D721Med (cell line): ENCODE results near the gene ADAT2.

ENCODE experiments used
- DNase-seq: peaks from one replicate; pipeline ENCODE4 v3.0.0; 2011; ENCODE audit warnings: low spot score; ENCODE audit not compliant: insufficient read length
- FAIRE-seq: peaks from 2 replicates; lab custom pipeline; 2011; peaks lifted over from hg19 to GRCh38; lab: Jason Lieb, UNC
- TF ChIP-seq, protein P1 (sequence below): IDR thresholded peaks from 2 replicates; pipeline ENCODE4 v1.5.1; 2012; ENCODE audit warnings: mild to moderate bottlenecking, control low read depth; ENCODE audit not compliant: insufficient read depth; ENCODE audit errors: missing control alignments

Gene ADAT2

DNA sequence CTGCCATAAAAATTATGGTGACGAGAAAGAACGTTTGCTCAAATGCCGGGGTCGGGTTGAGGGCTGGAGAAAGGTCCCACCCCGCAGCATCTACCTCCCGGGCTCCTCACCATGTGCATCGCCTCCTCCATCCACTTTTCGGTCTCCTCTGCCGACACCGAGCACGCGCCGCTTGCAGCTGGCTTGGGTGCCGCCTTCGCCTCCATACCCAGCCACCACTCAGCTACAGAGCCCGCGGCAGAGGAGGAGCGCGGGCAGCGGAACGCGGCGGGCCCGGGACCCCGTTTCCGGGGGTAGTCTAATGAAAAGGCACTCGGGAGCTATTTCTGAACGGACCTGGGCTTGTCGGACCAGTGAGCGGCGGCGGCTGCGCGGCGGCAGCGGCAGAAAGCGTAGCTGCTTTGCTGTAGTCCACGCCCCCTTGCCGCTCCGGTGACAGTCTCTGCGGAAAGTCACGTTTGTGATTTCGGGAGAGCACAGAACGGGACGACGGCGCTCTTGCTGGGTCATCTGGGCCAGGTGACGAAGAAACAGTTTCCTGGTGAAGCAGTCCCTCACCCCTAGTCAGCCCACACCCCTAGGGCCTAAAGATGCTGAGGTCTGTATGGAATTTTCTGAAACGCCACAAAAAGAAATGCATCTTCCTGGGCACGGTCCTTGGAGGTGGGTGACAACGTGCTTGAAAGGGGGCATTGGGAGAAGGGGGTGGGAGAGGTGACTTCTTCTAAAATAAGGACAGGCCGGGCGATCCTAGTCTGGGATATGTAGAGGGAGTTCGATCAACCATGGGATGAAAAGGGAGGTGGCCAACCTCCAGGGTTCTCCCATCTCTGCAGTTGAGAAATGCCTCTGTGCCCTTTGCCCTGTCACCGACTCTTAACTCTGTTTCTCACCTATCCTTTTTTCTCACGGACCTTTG is at the start of gene ADAT2, which contains the start of gene PEX3:
Gene ADAT2 (minus strand): TSS at position 243 of the 919 bp plus-strand sequence. CDS start 37 bp downstream, at position 206.
Gene PEX3 (plus strand): TSS at position 353 of the 919 bp plus-strand sequence. CDS start 238 bp downstream, at position 591.
- FAIRE-seq (no peak), DNase-seq (peak; percentile 35)
- TF ChIP-seq, protein P1, sequence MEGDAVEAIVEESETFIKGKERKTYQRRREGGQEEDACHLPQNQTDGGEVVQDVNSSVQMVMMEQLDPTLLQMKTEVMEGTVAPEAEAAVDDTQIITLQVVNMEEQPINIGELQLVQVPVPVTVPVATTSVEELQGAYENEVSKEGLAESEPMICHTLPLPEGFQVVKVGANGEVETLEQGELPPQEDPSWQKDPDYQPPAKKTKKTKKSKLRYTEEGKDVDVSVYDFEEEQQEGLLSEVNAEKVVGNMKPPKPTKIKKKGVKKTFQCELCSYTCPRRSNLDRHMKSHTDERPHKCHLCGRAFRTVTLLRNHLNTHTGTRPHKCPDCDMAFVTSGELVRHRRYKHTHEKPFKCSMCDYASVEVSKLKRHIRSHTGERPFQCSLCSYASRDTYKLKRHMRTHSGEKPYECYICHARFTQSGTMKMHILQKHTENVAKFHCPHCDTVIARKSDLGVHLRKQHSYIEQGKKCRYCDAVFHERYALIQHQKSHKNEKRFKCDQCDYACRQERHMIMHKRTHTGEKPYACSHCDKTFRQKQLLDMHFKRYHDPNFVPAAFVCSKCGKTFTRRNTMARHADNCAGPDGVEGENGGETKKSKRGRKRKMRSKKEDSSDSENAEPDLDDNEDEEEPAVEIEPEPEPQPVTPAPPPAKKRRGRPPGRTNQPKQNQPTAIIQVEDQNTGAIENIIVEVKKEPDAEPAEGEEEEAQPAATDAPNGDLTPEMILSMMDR: no peak

DNA sequence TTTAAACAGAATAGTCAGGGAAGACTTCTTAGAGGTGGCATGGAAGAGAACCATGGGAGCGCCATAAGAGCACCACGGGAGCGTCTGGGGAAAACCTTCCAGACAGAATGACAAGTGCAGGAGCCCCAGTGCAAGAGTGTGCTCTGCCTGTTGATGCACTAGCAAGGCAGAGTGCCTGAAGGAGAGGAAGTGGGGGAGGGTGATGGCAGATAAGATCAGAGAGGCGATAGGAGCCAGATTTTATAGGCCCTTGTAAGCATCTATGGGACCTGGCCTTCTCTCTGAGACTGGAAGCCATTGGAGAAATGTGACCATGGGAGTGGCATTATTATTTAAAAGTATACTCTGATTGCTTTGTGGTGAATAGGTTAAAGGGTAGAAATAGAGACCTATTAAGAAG is 47.9 kb upstream of the ADAT2 start:
- TF ChIP-seq, protein P1: no peak
- no peak for FAIRE-seq
- DNase-seq: no peak

DNA sequence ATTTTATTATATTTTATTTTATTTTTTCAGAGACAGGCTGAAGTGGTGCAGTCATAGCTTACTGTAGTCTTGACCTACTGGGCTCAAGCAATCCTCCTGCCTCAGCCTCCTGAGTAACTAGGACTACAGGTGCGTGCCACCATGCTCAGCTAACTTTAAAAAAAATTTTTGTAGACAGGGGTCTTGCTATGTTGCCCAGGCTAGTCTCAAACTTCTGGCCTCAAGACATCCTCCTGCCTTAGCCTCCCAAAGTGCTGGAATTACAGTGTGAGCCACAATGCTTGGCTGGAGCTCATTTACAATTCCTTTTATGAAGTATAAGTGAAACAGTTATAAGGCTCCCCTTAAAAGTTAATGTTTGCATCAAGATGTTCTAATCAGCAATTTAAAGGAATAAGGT is 46.5 kb upstream of the ADAT2 start:
- DNase-seq (no peak), FAIRE-seq (no peak)
- TF ChIP-seq, protein P1: no peak

DNA sequence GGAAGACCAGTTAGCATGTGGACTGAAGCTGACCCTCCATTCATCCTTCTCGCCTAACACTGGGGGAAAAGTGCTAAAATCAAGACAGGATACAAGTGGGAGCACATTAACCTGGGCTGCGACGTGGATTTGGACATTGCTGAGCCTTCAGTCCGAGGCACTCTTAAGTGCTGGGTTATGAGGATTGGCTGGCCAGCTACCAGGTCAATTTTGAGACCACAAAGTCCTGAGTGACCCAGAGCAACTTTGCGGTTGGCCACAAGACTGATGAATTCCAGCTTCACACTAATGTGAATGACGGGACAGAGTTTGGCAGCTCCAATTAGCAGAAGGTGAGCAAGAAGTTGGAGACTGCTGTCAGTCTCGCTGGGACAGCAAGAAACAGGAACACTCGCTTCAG is 40.3 kb upstream of the ADAT2 start:
- TF ChIP-seq, protein P1: no peak
- FAIRE-seq (no peak), DNase-seq (no peak)

DNA sequence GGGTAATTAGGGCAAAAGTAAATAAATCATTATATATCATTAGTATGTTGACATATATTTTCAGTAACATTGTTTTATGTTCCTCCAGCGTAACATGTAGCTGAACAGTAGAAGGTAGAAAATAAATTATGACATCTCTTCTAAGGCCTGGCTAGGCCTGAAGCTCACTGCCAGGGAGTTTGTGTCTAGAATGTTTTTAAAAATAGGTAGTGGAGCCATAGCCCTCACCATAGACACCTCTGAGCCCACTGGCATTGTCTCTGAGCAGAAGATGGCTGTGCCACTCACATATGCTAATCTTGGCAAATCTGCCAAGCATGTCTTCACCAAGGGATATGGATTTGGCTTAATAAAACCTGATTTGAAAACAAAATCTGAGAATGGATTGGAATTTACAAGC is 39.7 kb upstream of the ADAT2 start:
- TF ChIP-seq, protein P1: no peak
- no peak for DNase-seq
- FAIRE-seq: no peak

DNA sequence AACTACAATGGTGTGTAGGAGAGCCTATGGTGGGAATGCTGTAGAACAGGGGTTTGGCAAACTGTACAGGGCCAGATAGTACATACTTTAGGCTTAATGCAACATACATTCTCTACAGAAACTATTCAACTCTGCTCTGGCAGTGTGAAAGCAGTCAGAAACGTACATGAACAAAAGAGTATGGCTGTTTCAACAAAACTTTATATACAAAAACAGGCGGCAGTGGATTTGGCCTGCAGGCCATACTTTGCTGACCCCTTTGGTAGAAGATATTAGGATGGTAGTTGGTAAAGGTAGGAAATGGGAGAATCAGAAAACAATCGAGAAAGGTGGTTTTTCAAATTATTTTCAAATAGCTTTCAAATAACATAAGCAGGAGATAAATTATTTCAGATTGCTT is 36.3 kb upstream of the ADAT2 start:
- FAIRE-seq: no peak
- no peak for DNase-seq
- TF ChIP-seq, protein P1: no peak

DNA sequence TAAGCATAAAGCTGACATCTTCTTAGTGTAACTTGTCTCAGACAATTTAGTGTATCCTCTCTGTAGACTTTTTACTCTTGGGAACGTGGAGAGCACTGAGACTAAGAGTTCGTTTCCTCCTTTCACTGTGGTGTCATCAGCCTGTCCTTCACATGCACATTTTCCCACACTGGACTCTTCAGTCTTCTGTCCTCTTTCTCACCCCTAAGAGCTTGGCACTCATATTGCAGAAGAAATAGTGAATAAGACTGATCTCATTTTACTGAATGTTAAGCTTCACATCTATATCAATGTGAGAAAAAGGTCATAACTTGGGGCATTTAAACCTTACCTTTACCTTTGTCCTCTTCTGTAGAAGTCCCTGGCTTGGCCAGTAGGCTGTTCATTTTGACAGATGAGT is 35.5 kb upstream of the ADAT2 start:
- FAIRE-seq: no peak
- TF ChIP-seq, protein P1: no peak
- DNase-seq: no peak
